Mesendoderm (in vitro differentiated cells): Measurements from ENCODE around the gene NEDD4L.
A peak's percentile ranks its signal among the peaks of the same experiment; 100 is the strongest.

Experiments used
- DNase-seq: peaks from one replicate; pipeline ENCODE4 v3.0.0; 2013
- H2AK5ac ChIP-seq: 2 replicates; pipeline ENCODE4 v1.6.1; 2013; ENCODE audit warnings: low read length, inconsistent platforms
- H2BK120ac ChIP-seq: 2 replicates; pipeline ENCODE4 v1.6.1; 2013; ENCODE audit warnings: low read depth, mild to moderate bottlenecking, low read length, moderate library complexity, mixed read lengths
- H2BK15ac ChIP-seq: replicated peaks from 2 replicates; pipeline ENCODE4 v1.6.1; 2013; ENCODE audit warnings: low read depth, mild to moderate bottlenecking, moderate library complexity
- H2BK5ac ChIP-seq: 2 replicates; pipeline ENCODE4 v1.6.1; 2013; ENCODE audit warnings: low read length, inconsistent platforms
- H3K18ac ChIP-seq: 2 replicates; pipeline ENCODE4 v1.6.1; 2013; ENCODE audit warnings: mild to moderate bottlenecking, low read length, mixed read lengths
- H3K23ac ChIP-seq: one replicate; pipeline ENCODE4 v1.6.1; 2013; ENCODE audit warnings: low read length
- H3K27ac ChIP-seq: 2 replicates; pipeline ENCODE4 v1.5.1; 2013; ENCODE audit warnings: low read depth, mild to moderate bottlenecking, inconsistent platforms, low read length, moderate library complexity
- H3K27me3 ChIP-seq: 2 replicates; pipeline ENCODE4 v1.6.1; 2013; ENCODE audit warnings: low read length, control low read depth, mild to moderate bottlenecking, inconsistent platforms; ENCODE audit not compliant: insufficient read depth, poor library complexity
- H3K36me3 ChIP-seq: 2 replicates; pipeline ENCODE4 v1.6.1; 2013; ENCODE audit warnings: low read length, inconsistent platforms; ENCODE audit not compliant: control insufficient read depth, insufficient read depth
- H3K4ac ChIP-seq: one replicate; pipeline ENCODE4 v1.6.1; 2013; ENCODE audit warnings: low read depth, mild to moderate bottlenecking, low read length, moderate library complexity
- H3K4me1 ChIP-seq: 2 replicates; pipeline ENCODE4 v1.6.1; 2013; ENCODE audit warnings: low read depth, low read length, inconsistent platforms; ENCODE audit not compliant: control insufficient read depth
- H3K4me2 ChIP-seq: 2 replicates; pipeline ENCODE4 v1.6.1; 2013; ENCODE audit warnings: low read length
- H3K4me3 ChIP-seq: 2 replicates; pipeline ENCODE4 v1.5.1; 2013; ENCODE audit warnings: mild to moderate bottlenecking, low read length
- H3K56ac ChIP-seq: one replicate; pipeline ENCODE4 v1.6.1; 2013; ENCODE audit warnings: low read length
- H3K79me1 ChIP-seq: 2 replicates; pipeline ENCODE4 v1.6.1; 2013; ENCODE audit warnings: low read length, inconsistent platforms
- H3K79me2 ChIP-seq: 2 replicates; pipeline ENCODE4 v1.6.1; 2013; ENCODE audit warnings: mild to moderate bottlenecking, low read length; ENCODE audit not compliant: control insufficient read depth, insufficient read depth
- H3K9ac ChIP-seq: 2 replicates; pipeline ENCODE4 v1.6.1; 2013; ENCODE audit warnings: low read length, inconsistent platforms
- H4K5ac ChIP-seq: one replicate; pipeline ENCODE4 v1.6.1; 2013; ENCODE audit warnings: low read length
- H4K8ac ChIP-seq: one replicate; pipeline ENCODE4 v1.6.1; 2013; ENCODE audit warnings: low read depth, mild to moderate bottlenecking, control low read depth, low read length, moderate library complexity
- WGBS: extraction: QIAGEN DNeasy Blood & Tissue Kit; methylation state at CpG from one replicate; pipeline ENCODE4 v1.1.7; 2013; ENCODE audit warnings: low lambda C conversion rate, missing lambda C conversion rate; ENCODE audit not compliant: insufficient coverage; ENCODE audit errors: extremely low coverage; 5-methylcytosine and 5-hydroxymethylcytosine counted together

The NEDD4L gene

DNA sequence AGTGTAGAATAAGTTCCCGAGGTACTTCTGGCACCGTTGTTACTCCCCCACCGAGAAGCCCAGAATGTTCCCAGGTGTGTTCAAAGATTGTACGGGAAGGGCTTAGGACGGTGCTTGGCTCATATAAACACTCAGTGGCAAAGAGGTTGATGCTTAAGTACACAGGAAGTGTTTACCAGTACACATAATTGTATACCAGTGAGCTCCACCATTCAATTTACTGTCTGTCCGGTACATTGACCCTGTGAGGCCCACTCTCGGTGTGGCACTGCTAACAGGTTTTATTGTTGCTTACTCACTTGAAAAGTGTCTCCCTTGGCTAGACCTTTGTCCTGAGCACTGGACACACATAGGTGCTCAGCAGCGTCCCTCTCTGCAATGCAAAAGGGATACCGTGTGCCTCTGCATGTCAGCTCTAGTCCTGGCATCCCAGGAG, 191.0 kb downstream of the NEDD4L start:
- H3K79me2 ChIP-seq, result peaks cover 6% of the 10 kb centered on the region
- no peak overlapping the region for H3K56ac ChIP-seq
- H3K18ac ChIP-seq, result no peak overlapping the region
- H3K27ac ChIP-seq, result no peak overlapping the region
- no peak overlapping the region for H3K9ac ChIP-seq
- H3K4me2 ChIP-seq, result no peak overlapping the region
- no peak overlapping the region for H2BK15ac ChIP-seq
- H3K36me3 ChIP-seq, result no peaks in the 10 kb centered on the region
- H3K79me1 ChIP-seq, result peaks cover 7% of the 10 kb centered on the region
- no peak overlapping the region for H3K23ac ChIP-seq
- no peaks in the 10 kb centered on the region for H3K27me3 ChIP-seq
- no peaks in the 10 kb centered on the region for H3K4me1 ChIP-seq
- H2AK5ac ChIP-seq, result no peak overlapping the region
- H2BK120ac ChIP-seq, result no peak overlapping the region
- H3K4ac ChIP-seq, result no peak overlapping the region
- WGBS, result no CpG with 5 or more reads among the region's 9 CpGs
- no peak overlapping the region for H4K8ac ChIP-seq
- no peak overlapping the region for H4K5ac ChIP-seq
- no peak overlapping the region for H2BK5ac ChIP-seq
- DNase-seq, result no peak
- no peak overlapping the region for H3K4me3 ChIP-seq

DNA sequence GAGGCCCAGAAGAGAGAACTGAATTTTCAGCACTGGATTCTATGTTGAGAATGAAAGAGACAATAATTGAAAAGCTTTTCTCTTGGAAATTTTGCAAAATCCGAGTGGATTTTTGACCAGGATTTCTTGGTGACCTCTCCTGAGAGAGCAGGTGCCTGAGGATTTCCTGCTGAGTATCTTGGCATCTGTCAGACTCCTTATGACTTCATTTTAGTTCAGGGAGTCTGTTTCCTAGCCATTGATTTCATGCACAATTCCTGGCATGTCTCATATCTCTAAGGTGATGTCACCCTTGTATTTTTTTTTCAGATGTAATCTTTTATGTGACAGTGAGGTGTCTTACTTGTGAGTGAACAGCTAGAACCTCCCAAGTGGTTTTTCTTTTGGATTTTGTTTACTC, 195.9 kb downstream of the NEDD4L start:
- Histone ChIP-seq H3K9ac (no peak overlapping the region), H2BK120ac (no peak overlapping the region), H2AK5ac (no peak overlapping the region), H3K4me2 (no peak overlapping the region), H3K27ac (no peak overlapping the region), H2BK15ac (no peak overlapping the region), H3K79me1 (peaks cover 8% of the 10 kb centered on the region), H4K8ac (no peak overlapping the region), H3K56ac (no peak overlapping the region), H3K4me3 (no peak overlapping the region), H3K18ac (no peak overlapping the region), H4K5ac (no peak overlapping the region), H3K27me3 (no peaks in the 10 kb centered on the region), H3K23ac (no peak overlapping the region), H3K4ac (no peak overlapping the region), H3K36me3 (no peaks in the 10 kb centered on the region), H3K4me1 (peaks cover 2% of the 10 kb centered on the region), H3K79me2 (peaks cover 11% of the 10 kb centered on the region), H2BK5ac (no peak overlapping the region)
- WGBS, result no CpG with 5 or more reads among the region's 1 CpG
- no peak for DNase-seq

DNA sequence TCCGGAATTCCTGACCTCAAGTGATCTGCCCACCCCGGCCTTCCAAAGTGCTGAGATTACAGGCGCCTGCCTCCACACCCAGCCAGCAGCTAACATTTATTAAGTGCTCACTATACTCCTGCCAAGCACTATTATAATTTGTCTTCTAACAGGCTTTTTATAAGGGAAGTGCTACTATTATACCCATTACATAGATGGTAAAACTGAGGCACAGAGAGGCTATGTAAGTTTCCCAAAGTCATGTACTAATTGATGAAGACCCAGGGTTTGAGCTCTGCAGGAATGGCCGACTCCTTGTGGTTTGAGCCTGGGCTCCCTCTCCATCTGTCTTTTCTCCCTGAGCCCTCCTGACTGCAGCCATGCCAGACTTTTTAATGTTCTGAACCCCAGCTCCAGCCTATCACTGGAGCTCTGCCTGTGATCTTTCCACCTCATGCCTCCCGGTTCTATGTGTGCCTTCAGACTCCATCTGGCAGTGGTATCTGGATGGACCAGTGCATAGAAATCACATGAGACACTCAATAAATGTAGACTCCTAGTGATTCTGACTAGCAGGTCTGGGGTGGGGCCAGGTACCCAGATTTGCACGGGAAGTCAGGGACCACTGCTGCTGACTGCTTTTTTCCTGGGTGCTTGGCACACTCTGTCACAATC, 197.1 kb downstream of the NEDD4L start:
- H3K79me1 ChIP-seq, result peaks cover 6% of the 10 kb centered on the region
- H2BK15ac ChIP-seq, result no peak overlapping the region
- H3K56ac ChIP-seq, result no peak overlapping the region
- no peak overlapping the region for H3K4ac ChIP-seq
- H4K5ac ChIP-seq, result no peak overlapping the region
- H3K36me3 ChIP-seq, result no peaks in the 10 kb centered on the region
- H3K4me2 ChIP-seq, result no peak overlapping the region
- no peak overlapping the region for H4K8ac ChIP-seq
- WGBS, result no CpG with 5 or more reads among the region's 6 CpGs
- H3K27ac ChIP-seq, result no peak overlapping the region
- H2BK5ac ChIP-seq, result no peak overlapping the region
- no peak for DNase-seq
- no peaks in the 10 kb centered on the region for H3K27me3 ChIP-seq
- H3K79me2 ChIP-seq, result peaks cover 9% of the 10 kb centered on the region
- H3K4me1 ChIP-seq, result peaks cover 2% of the 10 kb centered on the region
- H3K23ac ChIP-seq, result no peak overlapping the region
- H3K18ac ChIP-seq, result no peak overlapping the region
- H3K4me3 ChIP-seq, result no peak overlapping the region
- H3K9ac ChIP-seq, result no peak overlapping the region
- no peak overlapping the region for H2BK120ac ChIP-seq
- no peak overlapping the region for H2AK5ac ChIP-seq

DNA sequence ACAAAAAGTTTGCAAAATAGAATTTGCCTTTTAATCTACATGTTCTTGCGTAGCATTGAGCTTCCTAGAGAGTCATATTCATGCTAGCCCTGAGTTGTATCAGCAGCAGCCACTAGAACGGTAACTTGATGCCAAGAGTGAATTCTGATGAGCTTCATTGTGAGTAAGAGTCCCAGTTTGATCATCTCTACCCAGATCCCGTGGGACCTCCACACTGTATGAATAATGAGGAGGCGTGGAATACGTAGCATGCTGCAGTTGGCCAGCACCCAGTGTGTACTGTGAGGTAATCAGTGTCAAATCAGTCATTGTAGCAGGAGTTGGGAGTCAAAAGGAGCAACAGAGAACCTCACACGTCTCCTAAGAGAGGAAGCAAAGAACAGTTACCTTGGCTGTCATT, 197.9 kb downstream of the NEDD4L start:
- no peak overlapping the region for H2BK5ac ChIP-seq
- no CpG with 5 or more reads among the region's 6 CpGs for WGBS
- no peaks in the 10 kb centered on the region for H3K36me3 ChIP-seq
- H3K79me2 ChIP-seq, result peaks cover 9% of the 10 kb centered on the region
- no peak overlapping the region for H4K5ac ChIP-seq
- no peak overlapping the region for H2AK5ac ChIP-seq
- H2BK15ac ChIP-seq, result no peak overlapping the region
- H3K27me3 ChIP-seq, result no peaks in the 10 kb centered on the region
- peaks cover 2% of the 10 kb centered on the region for H3K4me1 ChIP-seq
- H3K18ac ChIP-seq, result no peak overlapping the region
- no peak overlapping the region for H3K56ac ChIP-seq
- no peak overlapping the region for H2BK120ac ChIP-seq
- peak overlapping the region; percentile 16 for H3K23ac ChIP-seq
- no peak overlapping the region for H3K4ac ChIP-seq
- peaks cover 6% of the 10 kb centered on the region for H3K79me1 ChIP-seq
- H3K9ac ChIP-seq, result no peak overlapping the region
- H4K8ac ChIP-seq, result no peak overlapping the region
- no peak overlapping the region for H3K4me3 ChIP-seq
- no peak overlapping the region for H3K27ac ChIP-seq
- DNase-seq, result no peak
- H3K4me2 ChIP-seq, result no peak overlapping the region

DNA sequence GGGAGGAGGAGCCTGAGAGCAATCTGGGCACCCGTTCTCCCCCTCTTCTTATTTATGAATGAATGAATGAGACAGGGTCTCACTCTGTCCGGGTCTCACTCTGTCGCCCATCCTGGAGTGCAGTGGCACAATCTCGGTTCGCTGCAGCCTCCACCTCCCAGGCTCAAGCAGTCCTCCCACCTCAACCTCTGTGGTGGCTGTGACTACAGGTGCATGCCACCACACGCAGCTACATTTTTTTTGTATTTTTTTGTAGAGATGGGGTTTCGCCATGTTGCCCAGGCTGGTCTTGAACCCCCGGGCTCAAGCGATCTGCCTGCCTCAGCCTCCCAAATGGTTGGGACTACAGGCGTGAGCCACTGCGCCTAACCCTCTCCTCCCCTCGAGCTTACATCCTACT, 198.4 kb downstream of the NEDD4L start:
- H2BK5ac ChIP-seq, result no peak overlapping the region
- peaks cover 2% of the 10 kb centered on the region for H3K4me1 ChIP-seq
- H3K36me3 ChIP-seq, result no peaks in the 10 kb centered on the region
- no peak overlapping the region for H3K4me2 ChIP-seq
- H3K4ac ChIP-seq, result no peak overlapping the region
- no peak overlapping the region for H2BK120ac ChIP-seq
- no CpG with 5 or more reads among the region's 12 CpGs for WGBS
- no peak overlapping the region for H3K56ac ChIP-seq
- H4K8ac ChIP-seq, result no peak overlapping the region
- H3K4me3 ChIP-seq, result no peak overlapping the region
- H3K23ac ChIP-seq, result no peak overlapping the region
- no peak overlapping the region for H3K18ac ChIP-seq
- no peaks in the 10 kb centered on the region for H3K27me3 ChIP-seq
- DNase-seq, result no peak
- H3K9ac ChIP-seq, result no peak overlapping the region
- H2BK15ac ChIP-seq, result no peak overlapping the region
- peaks cover 6% of the 10 kb centered on the region for H3K79me1 ChIP-seq
- H3K79me2 ChIP-seq, result peaks cover 9% of the 10 kb centered on the region
- H2AK5ac ChIP-seq, result no peak overlapping the region
- no peak overlapping the region for H3K27ac ChIP-seq
- H4K5ac ChIP-seq, result no peak overlapping the region

DNA sequence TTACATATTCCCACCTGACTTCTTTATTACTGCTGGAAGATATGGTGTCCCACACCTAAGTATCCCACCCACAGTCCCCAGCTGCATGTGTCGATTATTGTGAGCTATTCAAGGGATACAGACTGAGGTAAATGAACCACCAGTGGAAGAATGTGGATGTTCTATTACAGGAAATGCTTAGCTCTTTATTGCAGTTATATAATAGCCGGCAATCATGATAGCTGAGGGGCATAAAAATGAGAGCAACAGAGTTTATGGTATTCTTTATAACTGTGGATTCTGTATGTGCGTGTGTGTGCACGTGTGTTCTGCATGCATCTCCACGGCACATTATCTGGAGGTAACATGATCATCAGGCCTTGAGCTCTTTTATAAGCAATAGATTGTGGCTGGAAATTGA, 198.9 kb downstream of the NEDD4L start:
- Histone ChIP-seq H3K27ac (no peak overlapping the region), H3K79me2 (peaks cover 9% of the 10 kb centered on the region), H3K4me3 (no peak overlapping the region), H2BK120ac (no peak overlapping the region), H2BK15ac (no peak overlapping the region), H3K56ac (no peak overlapping the region), H4K5ac (no peak overlapping the region), H3K18ac (no peak overlapping the region), H4K8ac (no peak overlapping the region), H3K23ac (no peak overlapping the region), H3K9ac (no peak overlapping the region), H3K36me3 (no peaks in the 10 kb centered on the region), H2AK5ac (no peak overlapping the region), H3K4me1 (peaks cover 2% of the 10 kb centered on the region), H3K4me2 (no peak overlapping the region), H3K4ac (peak overlapping the region; percentile 43), H2BK5ac (no peak overlapping the region), H3K27me3 (no peaks in the 10 kb centered on the region), H3K79me1 (peaks cover 6% of the 10 kb centered on the region)
- no CpG with 5 or more reads among the region's 5 CpGs for WGBS
- no peak for DNase-seq
